Heart right ventricle (tissue), 16 donors: ENCODE data around the gene XCL2. TPM values are rescaled to one million over a fixed set of nuclear protein-coding genes. Genes with fewer than 3 reads are reported as not detected.
A peak's percentile ranks its signal among the peaks of the same experiment; 100 is the strongest.

ENCODE experiments used
- ATAC-seq, 8 donors: fragments of 200-7000 bp; cut with Tn5 transposase; one replicate each; pipeline ENCODE4 v1.9.1; 2020; ENCODE audit warnings: mild to moderate bottlenecking in 8 of 8, moderate library complexity in 8 of 8, moderate number of reproducible peaks in 1 of 8
- DNase-seq, 2 donors: peaks; one replicate each; pipeline ENCODE4 v3.0.0-alpha.2; 2020
- H3K27ac ChIP-seq, 10 donors: fragments of 200-600 bp; sonication (generic) in 2 of 10; one replicate each; pipeline versions ENCODE4 v1.5.0 to v1.8.0; 2020 to 2022; ENCODE audit warnings: mild to moderate bottlenecking in 3 of 10
- H3K27me3 ChIP-seq, 7 donors: fragments of 200-600 bp; one replicate each; pipeline ENCODE4 v1.8.0; 2021 to 2022; ENCODE audit warnings: mild to moderate bottlenecking in 2 of 7
- H3K36me3 ChIP-seq, 9 donors: fragments of 200-600 bp; sonication (generic) in 1 of 9; one replicate each; pipeline versions ENCODE4 v1.5.0 to v1.8.0; 2020 to 2022; ENCODE audit warnings: mild to moderate bottlenecking in 2 of 9
- H3K4me1 ChIP-seq, 9 donors: fragments of 200-600 bp; sonication (generic) in 1 of 9; one replicate each; pipeline versions ENCODE4 v1.5.0 to v1.8.0; 2020 to 2022; ENCODE audit warnings: mild to moderate bottlenecking in 4 of 9
- H3K4me3 ChIP-seq, 10 donors: fragments of 200-600 bp; sonication (generic) in 2 of 10; one replicate each; pipeline versions ENCODE4 v1.5.0 to v1.8.0; 2020 to 2022; ENCODE audit warnings: mild to moderate bottlenecking in 7 of 10, moderate library complexity in 2 of 10
- H3K9me3 ChIP-seq, 11 donors: fragments of 200-600 bp in 10 of 11; sonication (generic) in 2 of 11; one replicate each; pipeline versions ENCODE4 v1.5.0 to v1.8.0; 2013 to 2022; ENCODE audit warnings: mild to moderate bottlenecking in 2 of 11, control low read depth in 1 of 11, moderate library complexity in 1 of 11
- CTCF ChIP-seq, 9 donors: fragments of 200-600 bp; sonication (generic) in 2 of 9; IDR thresholded peaks; one replicate each; pipeline versions ENCODE4 v1.5.0 to v1.8.0; 2021 to 2022; ENCODE audit warnings: antibody characterized with exemption in 9 of 9, mild to moderate bottlenecking in 5 of 9, moderate library complexity in 1 of 9
- WGBS, 2 donors: extraction: QIAGEN DNeasy Blood & Tissue Kit; methylation state at CpG; one replicate each; pipeline ENCODE4 v1.1.7; 2013; ENCODE audit warnings: inconsistent platforms in 1 of 2; 5-methylcytosine and 5-hydroxymethylcytosine counted together
- intact Hi-C, 10 donors: fragments of 100-400 bp; cut with DNase I; formaldehyde crosslinking; loops; one replicate each; pipeline versions ENCODE4 v1.11.1 to v1.14.2; 2022
- polyA plus RNA-seq, 2 donors: library from polyadenylated mRNA; stranded (reverse); fragments of 200-250 nt; gene quantifications; one replicate each; pipeline ENCODE4 v1.2.3, GENCODE V29; 2013
- total RNA-seq, 10 donors: library from RNA; stranded (reverse); fragmentation: NEBNext Ultra II Directional in 3 of 10; extraction: Animal tissue kit (Norgen Biotek cat#: 25700) in 3 of 10; gene quantifications; one replicate each; pipeline versions ENCODE4 v1.2.1 to v1.2.4, GENCODE V29; 2021 to 2023
- donor health status: Arrhythmogenic right ventricular cardiomyopathy.
- donor health status: ischemic (EF 13 %, LVEDD 7.1; RV severe dilation, severe dysfunction).
- donor health status: healthy with polysubstance abuse.
- donor health status: DM: no; HTN: yes; CAD: no.
- donor health status: DM: no; HTN: no; CAD: no.
- donor health status: ischemic (EF 25% LVEDD 6.9; RV normal size, moderate dysfunction).
- donor health status: ischemic (EF 25% LVEDD 5.7; RV mildly dilated, moderate dysfunction).
- donor health status: healthy.
- donor health status: DM: yes; HTN: yes; CAD: no.
- donor health status: Ischemic cardiomyopathy.
- donor health status: ischemic (EF 35%, LVEDD 5.7; RV mildly dilated, moderate dysfunction).
- donor health status: nonischemic (EF 11% LVEDD 7.7; RV severe dilation, severe dysfunction).
- donor health status: DM: yes; HTN: yes; CAD: no.
- donor health status: PGD.
- donor health status: ischemic (EF 29% LVEDD 5.4; RV normal size, mild dysfunction).
- donor health status: nonischemic (EF 23%, LVEDD 6.1; RV moderate dilation, normal function).

The XCL2 gene
- total and polyA plus RNA-seq, 12 donors: 0.17 to 7.5 (median 0.54) TPM; not detected in 9

GRCh38 chr1:168529518-168529917, 14.3 kb downstream of the XCL2 start:
- no peaks in the 10 kb centered on the region for H3K27me3 ChIP-seq
- no peaks in the 10 kb centered on the region for H3K9me3 ChIP-seq
- peak in 1 of 8 donors; percentile 26 for ATAC-seq
- no peak for DNase-seq
- 32 to 44% methylated on average over 1 of the region's 1 CpG for WGBS, 2 donors
- H3K27ac ChIP-seq: no peak overlapping the region
- no peak for TF ChIP-seq CTCF (IDR thresholded peaks at IDR 0.05)
- peaks cover 0 to 19% (median 0%) of the 10 kb centered on the region in 9 donors for H3K4me1 ChIP-seq
- no peaks in the 10 kb centered on the region for H3K36me3 ChIP-seq
- intact Hi-C loops: no loop called here
- no peak overlapping the region for H3K4me3 ChIP-seq

- Histone ChIP-seq H3K4me3 (no peak overlapping the region), H3K4me1 (peaks cover 0 to 36% (median 0%) of the 10 kb centered on the region in 9 donors), H3K9me3 (peaks cover 0 to 10% (median 0%) of the 10 kb centered on the region in 11 donors), H3K27ac (peak overlapping the region in 1 of 10 donors; percentile 63), H3K36me3 (no peaks in the 10 kb centered on the region), H3K27me3 (no peaks in the 10 kb centered on the region)
- DNase-seq (no peak), ATAC-seq (no peak)
- TF ChIP-seq CTCF (IDR thresholded peaks at IDR 0.05): no peak
- 90 to 91% methylated on average over 1 of the region's 1 CpG for WGBS, 2 donors
- intact Hi-C loops: no loop called here
Observed at GRCh38 chr1:168521401-168522000, 22.3 kb downstream of the XCL2 start.

- 73 to 81% methylated on average over 4 of the region's 4 CpGs for WGBS, 2 donors
- Histone ChIP-seq H3K27me3 (no peaks in the 10 kb centered on the region), H3K9me3 (peaks cover 0 to 10% (median 0%) of the 10 kb centered on the region in 11 donors), H3K4me3 (no peak overlapping the region), H3K27ac (peak overlapping the region in 1 of 10 donors; percentile 63), H3K4me1 (peaks cover 0 to 36% (median 0%) of the 10 kb centered on the region in 9 donors), H3K36me3 (no peaks in the 10 kb centered on the region)
- DNase-seq: no peak
- intact Hi-C loops: no loop called here
- no peak for ATAC-seq
- no peak for TF ChIP-seq CTCF (IDR thresholded peaks at IDR 0.05)
Observed at GRCh38 chr1:168520832-168521231, 23.0 kb downstream of the XCL2 start.

- ATAC-seq: peak in 1 of 8 donors; percentile 12
- intact Hi-C loops: no loop called here
- peak overlapping the region in 1 of 10 donors; percentile 63 for H3K27ac ChIP-seq
- WGBS, 2 donors: 60 to 62% methylated on average over 6 of the region's 6 CpGs
- H3K27me3 ChIP-seq: no peaks in the 10 kb centered on the region
- H3K4me1 ChIP-seq: peaks cover 0 to 36% (median 0%) of the 10 kb centered on the region in 9 donors
- no peak for TF ChIP-seq CTCF (IDR thresholded peaks at IDR 0.05)
- no peaks in the 10 kb centered on the region for H3K36me3 ChIP-seq
- no peak for DNase-seq
- H3K9me3 ChIP-seq: peaks cover 0 to 10% (median 0%) of the 10 kb centered on the region in 11 donors
- H3K4me3 ChIP-seq: no peak overlapping the region
Observed at GRCh38 chr1:168520052-168520751, 23.6 kb downstream of the XCL2 start.
